ENCODE measurements around the gene HS6ST1. TPM values are rescaled to one million over a fixed set of nuclear protein-coding genes. Genes with fewer than 3 reads are reported as not detected.

Gene HS6ST1
- total RNA-seq, 2 donors from 2014 or later = 25.4 to 44.8 TPM

DNA sequence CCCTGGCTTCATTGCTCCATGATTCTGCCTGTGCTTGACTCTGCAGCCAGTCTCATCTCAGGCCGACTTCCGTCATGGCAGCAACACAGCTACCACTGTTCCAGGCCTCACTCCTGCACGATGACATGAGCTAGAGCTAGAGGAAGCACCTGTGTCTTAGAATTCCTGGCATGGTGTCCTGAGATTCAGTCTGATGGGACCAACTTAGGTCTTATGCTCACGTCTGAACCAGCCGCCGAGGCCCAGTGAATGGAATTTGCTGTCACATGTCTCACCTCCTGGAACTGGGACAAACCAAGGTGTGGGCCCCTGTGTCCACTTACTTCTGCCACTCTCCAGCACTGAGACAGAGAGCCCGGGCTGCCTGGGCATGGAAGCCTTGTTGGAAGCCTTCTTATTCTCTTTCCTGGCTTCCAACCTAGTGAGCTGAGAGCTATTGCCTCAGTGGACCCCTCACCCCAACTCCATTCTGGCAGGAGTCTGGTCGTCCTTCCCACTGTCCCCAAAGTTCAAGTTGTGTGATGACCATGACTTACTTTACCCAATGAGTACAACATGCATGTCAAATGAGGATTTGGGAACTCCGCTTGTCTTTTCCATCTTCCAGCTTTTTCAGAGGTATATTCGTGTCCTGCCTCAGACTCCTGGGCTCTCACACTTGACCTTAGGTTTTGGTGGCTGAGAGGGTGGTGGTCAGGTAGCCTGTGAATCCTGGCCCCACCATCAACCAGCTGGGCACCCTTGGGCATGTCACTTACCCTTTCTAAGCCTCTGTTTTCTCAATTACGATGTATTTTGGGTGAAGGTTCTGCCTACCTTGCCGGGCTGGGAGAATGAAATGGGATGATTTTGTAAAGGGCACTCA is 39.1 kb upstream of the HS6ST1 start:
- no peaks in the 10 kb centered on the region for H3K27me3 ChIP-seq

DNA sequence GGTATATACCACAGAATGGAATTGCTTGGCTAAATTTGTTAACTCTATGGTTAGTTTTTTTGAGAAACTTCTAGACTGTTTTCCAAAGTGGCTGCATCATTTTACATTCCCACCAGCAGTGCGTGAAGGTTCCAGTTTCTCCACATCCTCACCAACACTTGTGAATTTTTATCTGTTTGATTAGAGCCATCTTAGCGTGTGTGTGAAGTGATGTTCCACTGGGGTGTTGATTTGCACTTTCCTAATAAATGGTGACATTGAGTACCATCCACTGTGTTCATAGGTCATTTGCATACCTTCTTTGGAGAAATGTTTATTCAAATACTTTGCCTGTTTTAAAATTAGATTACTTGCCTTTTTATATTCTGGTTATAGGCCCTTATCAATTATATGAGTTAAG is 37.5 kb upstream of the HS6ST1 start:
- no peak for ATAC-seq
- WGBS, 2 donors = 94 to 95% methylated on average over 2 of the region's 2 CpGs

More for the DNA sequence above, 39.1 kb upstream of the HS6ST1 start:
- no peak overlapping the region for H3K4me3 ChIP-seq
- ATAC-seq = no peak
- TF ChIP-seq POLR2A (IDR thresholded peaks at IDR 0.05) = no peak
- TF ChIP-seq, protein P1, sequence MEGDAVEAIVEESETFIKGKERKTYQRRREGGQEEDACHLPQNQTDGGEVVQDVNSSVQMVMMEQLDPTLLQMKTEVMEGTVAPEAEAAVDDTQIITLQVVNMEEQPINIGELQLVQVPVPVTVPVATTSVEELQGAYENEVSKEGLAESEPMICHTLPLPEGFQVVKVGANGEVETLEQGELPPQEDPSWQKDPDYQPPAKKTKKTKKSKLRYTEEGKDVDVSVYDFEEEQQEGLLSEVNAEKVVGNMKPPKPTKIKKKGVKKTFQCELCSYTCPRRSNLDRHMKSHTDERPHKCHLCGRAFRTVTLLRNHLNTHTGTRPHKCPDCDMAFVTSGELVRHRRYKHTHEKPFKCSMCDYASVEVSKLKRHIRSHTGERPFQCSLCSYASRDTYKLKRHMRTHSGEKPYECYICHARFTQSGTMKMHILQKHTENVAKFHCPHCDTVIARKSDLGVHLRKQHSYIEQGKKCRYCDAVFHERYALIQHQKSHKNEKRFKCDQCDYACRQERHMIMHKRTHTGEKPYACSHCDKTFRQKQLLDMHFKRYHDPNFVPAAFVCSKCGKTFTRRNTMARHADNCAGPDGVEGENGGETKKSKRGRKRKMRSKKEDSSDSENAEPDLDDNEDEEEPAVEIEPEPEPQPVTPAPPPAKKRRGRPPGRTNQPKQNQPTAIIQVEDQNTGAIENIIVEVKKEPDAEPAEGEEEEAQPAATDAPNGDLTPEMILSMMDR (IDR thresholded peaks at IDR 0.05) = no peak
- peaks cover 14% of the 10 kb centered on the region for H3K4me1 ChIP-seq
- no peak overlapping the region for H3K27ac ChIP-seq
- intact Hi-C loops (cut with DNase I) = no loop called here
- no peaks in the 10 kb centered on the region for H3K9me3 ChIP-seq
- 84 to 98% methylated on average over 10 to 12 of the region's 12 CpGs for WGBS, 2 donors
- H3K36me3 ChIP-seq (replicated peaks in 1 of 2; ENCODE audit: insufficient read depth in 1 of 2, low read depth in 2 of 2) = no peaks in the 10 kb centered on the region
- DNase-seq = peak in 1 of 4 donors; percentile 0

DNA sequence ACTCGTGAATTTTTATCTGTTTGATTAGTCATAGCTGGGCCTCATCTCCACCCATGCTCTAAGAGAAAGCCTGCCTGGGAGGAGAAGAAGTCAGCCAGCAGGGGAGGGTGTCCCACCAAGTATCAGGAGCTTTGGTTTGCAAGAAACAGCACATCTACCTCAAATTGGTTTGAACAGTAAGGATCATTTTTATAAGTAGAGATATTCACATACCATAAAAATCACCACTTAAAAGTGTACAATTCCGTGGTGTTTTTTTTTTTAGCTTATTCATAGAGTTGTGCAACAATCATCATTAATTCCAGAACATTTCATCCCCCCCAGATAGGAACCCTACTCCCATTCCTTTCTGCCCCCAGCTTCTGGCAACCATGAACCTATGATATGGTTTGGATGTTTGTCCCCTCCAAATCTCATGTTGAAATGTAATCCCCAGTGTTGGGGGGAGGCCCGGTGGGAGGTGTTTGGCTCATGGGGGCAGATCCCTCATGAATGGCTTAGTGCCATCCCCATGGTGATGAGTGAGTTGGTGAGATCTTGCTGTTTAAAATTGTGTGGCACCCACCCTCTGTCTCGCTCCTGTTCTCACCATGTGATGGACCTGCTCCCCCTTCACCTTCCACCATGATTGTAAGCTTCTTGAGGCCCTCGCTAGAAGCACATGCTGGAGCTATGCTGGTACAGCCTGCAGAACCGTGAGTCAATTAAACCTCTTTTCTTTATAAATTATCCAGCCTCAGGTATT is 36.2 kb upstream of the HS6ST1 start:
- no peaks in the 10 kb centered on the region for H3K9me3 ChIP-seq
- ATAC-seq (no peak), DNase-seq (no peak)
- no peaks in the 10 kb centered on the region for H3K27me3 ChIP-seq
- no peaks in the 10 kb centered on the region for H3K36me3 ChIP-seq (replicated peaks in 1 of 2; ENCODE audit: insufficient read depth in 1 of 2, low read depth in 2 of 2)
- no peak for TF ChIP-seq POLR2A (IDR thresholded peaks at IDR 0.05)
- TF ChIP-seq, protein P1 (IDR thresholded peaks at IDR 0.05) = no peak
- WGBS, 2 donors = 77 to 81% methylated on average over 6 of the region's 6 CpGs
- intact Hi-C loops (cut with DNase I) = no loop called here
- no peaks in the 10 kb centered on the region for H3K4me1 ChIP-seq
- no peak overlapping the region for H3K4me3 ChIP-seq
- no peak overlapping the region for H3K27ac ChIP-seq

More for the DNA sequence above, 37.5 kb upstream of the HS6ST1 start:
- Histone ChIP-seq H3K4me3 (no peak overlapping the region), H3K27me3 (no peaks in the 10 kb centered on the region), H3K27ac (no peak overlapping the region), H3K36me3 (replicated peaks in 1 of 2; ENCODE audit: insufficient read depth in 1 of 2, low read depth in 2 of 2) (no peaks in the 10 kb centered on the region), H3K9me3 (no peaks in the 10 kb centered on the region), H3K4me1 (peaks cover 5% of the 10 kb centered on the region)
- TF ChIP-seq, protein P1 (IDR thresholded peaks at IDR 0.05) = no peak
- TF ChIP-seq POLR2A (IDR thresholded peaks at IDR 0.05) = no peak
- no peak for DNase-seq
- intact Hi-C loops (cut with DNase I) = no loop called here

DNA sequence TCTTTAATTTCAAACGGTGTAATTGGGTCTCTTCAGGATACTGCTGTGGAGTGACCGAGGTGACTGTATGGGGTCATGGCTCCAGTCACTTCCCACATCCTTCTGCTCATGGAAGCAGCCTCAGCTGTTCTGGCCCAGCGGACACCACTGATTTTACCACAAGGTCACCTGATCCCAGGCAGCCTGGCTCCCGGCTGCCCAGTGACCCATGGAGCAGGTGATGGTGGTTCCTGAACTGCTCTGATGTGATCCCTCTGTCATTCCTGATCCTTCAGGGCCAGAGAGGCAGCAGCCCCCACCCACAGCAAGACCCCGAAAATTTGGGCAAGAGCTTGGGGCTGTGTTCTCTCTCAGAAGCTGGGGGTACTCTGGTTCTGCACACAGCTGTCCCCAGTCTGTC is 35.5 kb upstream of the HS6ST1 start:
- Histone ChIP-seq H3K27me3 (no peaks in the 10 kb centered on the region), H3K4me1 (no peaks in the 10 kb centered on the region), H3K36me3 (replicated peaks in 1 of 2; ENCODE audit: insufficient read depth in 1 of 2, low read depth in 2 of 2) (no peaks in the 10 kb centered on the region), H3K4me3 (no peak overlapping the region), H3K27ac (no peak overlapping the region), H3K9me3 (no peaks in the 10 kb centered on the region)
- peak; percentile 24 for ATAC-seq
- intact Hi-C loops (cut with DNase I) = no loop called here
- TF ChIP-seq, protein P1 (IDR thresholded peaks at IDR 0.05) = no peak
- TF ChIP-seq POLR2A (IDR thresholded peaks at IDR 0.05) = no peak
- no peak for DNase-seq
- WGBS, 2 donors = 93% methylated on average over 5 of the region's 5 CpGs
